ENCODE results near the gene KRT83. TPM values are rescaled to one million over a fixed set of nuclear protein-coding genes. Genes with fewer than 3 reads are reported as not detected.

Gene KRT83
- total and polyA plus RNA-seq, 8 donors = not detected

DNA sequence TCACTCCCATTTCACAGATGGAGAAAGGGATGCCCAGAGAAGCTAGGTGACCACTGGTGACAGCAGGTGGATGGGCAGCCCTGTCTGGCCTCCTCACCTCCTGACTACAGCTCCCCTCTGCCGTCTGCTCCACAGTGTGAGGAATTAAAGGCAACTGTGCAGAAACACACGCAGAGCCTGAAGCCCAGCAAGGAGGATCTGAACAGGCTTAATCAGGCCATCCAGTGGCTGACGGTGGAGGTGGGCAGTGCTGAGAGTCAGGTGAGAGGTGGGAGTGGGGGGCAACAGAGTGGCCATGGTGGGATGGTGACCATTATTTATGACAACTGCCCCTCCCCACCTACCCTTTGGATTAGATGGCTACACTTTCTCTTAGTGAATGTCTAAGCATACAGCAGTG, 45.5 kb downstream of the KRT83 start:
- 84 to 85% methylated on average over 3 of the region's 3 CpGs for WGBS, 2 donors
- FAIRE-seq (no peak), DNase-seq (peak in 1 of 6 donors; percentile 2), ATAC-seq (no peak)
- Histone ChIP-seq H3K27ac (no peak overlapping the region), H3K27me3 (no peaks in the 10 kb centered on the region), H3K4me3 (no peak overlapping the region), H3K36me3 (no peaks in the 10 kb centered on the region), H3K4me1 (peaks cover 0 to 12% (median 4%) of the 10 kb centered on the region in 3 donors), H3K9me3 (no peaks in the 10 kb centered on the region)
- TF ChIP-seq CTCF (IDR thresholded peaks at IDR 0.05) = no peak
- intact Hi-C loops (cut with DNase I) = loop anchor here in 1 of 3 donors (10.0 kb wide), 1 partner anchor 61 kb away; no protein-coding TSS in a partner anchor

- no peak within 1 kb of the TSS for H3K4me3 ChIP-seq
- no peak for TF ChIP-seq CTCF (IDR thresholded peaks at IDR 0.05)
- H3K27ac ChIP-seq = no peak within 1 kb of the TSS
- no peaks in the 10 kb centered on the region for H3K36me3 ChIP-seq
- H3K9me3 ChIP-seq = no peaks in the 10 kb centered on the region
- no peak for ATAC-seq
- H3K27me3 ChIP-seq = no peaks in the 10 kb centered on the region
- peak in 2 of 6 donors; percentile 6 for DNase-seq
- intact Hi-C loops (cut with DNase I) = loop anchor here in 1 of 3 donors (10.0 kb wide), 1 partner anchor 60 kb away; no protein-coding TSS in a partner anchor
- FAIRE-seq = no peak
- WGBS, 2 donors = 70 to 86% methylated on average over 3 of the region's 3 CpGs
- peaks cover 0 to 4% (median 0%) of the 10 kb centered on the region in 3 donors for H3K4me1 ChIP-seq
Observed at GRCh38 chr12:52274521-52275120, 46.6 kb downstream of the KRT83 start, which contains the start of gene KRT86. TSS of gene KRT86 (plus strand) at chr12:52274645. CDS start at chr12:52301917, 27,272 bp downstream.

- H3K9me3 ChIP-seq = no peaks in the 10 kb centered on the region
- no peak overlapping the region for H3K27ac ChIP-seq
- TF ChIP-seq CTCF (IDR thresholded peaks at IDR 0.05) = no peak
- H3K4me3 ChIP-seq = no peak overlapping the region
- no peaks in the 10 kb centered on the region for H3K4me1 ChIP-seq
- DNase-seq (no peak), FAIRE-seq (no peak), ATAC-seq (no peak)
- no peaks in the 10 kb centered on the region for H3K36me3 ChIP-seq
- intact Hi-C loops (cut with DNase I) = loop anchor here in 1 of 3 donors (10.0 kb wide), 1 partner anchor 56 kb away; no protein-coding TSS in a partner anchor
- H3K27me3 ChIP-seq = no peaks in the 10 kb centered on the region
- 88 to 92% methylated on average over 1 of the region's 1 CpG for WGBS, 2 donors
Observed at GRCh38 chr12:52271158-52271557, 50.0 kb downstream of the KRT83 start.

DNA sequence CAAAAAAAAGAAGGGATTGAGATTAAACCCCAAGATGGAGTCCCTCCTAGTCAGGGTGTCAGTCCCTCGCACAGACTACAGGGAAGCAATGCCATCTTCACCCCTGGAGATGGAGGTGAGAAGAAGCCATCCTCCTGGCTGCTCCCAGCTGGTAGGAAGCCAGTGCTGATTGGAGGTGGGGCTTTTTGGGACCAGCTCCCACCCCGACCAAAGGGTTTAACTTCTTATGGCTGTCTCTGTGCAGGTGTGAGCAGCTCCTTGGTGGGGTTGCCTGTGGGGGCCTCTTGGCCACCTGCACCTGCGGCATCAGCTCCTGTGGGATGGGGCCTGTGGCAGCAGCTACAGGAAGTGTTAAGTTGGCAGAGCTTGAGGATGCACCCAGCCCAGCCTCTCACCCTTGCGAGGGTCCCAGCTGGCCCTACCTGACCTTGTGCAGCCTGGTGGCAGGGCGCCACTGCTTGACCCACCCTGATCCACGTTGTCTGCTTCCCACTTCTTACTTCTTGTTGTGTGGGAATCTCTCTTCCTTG, 50.6 kb downstream of the KRT83 start:
- Histone ChIP-seq H3K36me3 (no peaks in the 10 kb centered on the region), H3K27ac (no peak overlapping the region), H3K27me3 (no peaks in the 10 kb centered on the region), H3K4me3 (no peak overlapping the region), H3K9me3 (no peaks in the 10 kb centered on the region), H3K4me1 (no peaks in the 10 kb centered on the region)
- DNase-seq (peak in 1 of 6 donors; percentile 7), FAIRE-seq (no peak), ATAC-seq (no peak)
- TF ChIP-seq CTCF (IDR thresholded peaks at IDR 0.05) = no peak
- WGBS, 2 donors = 88 to 91% methylated on average over 6 of the region's 6 CpGs
- intact Hi-C loops (cut with DNase I) = loop anchor here in 1 of 3 donors (10.0 kb wide), 1 partner anchor 56 kb away; no protein-coding TSS in a partner anchor

- no peak for FAIRE-seq
- 77 to 87% methylated on average over 2 of the region's 2 CpGs for WGBS, 2 donors
- H3K4me1 ChIP-seq = peaks cover 0 to 4% (median 0%) of the 10 kb centered on the region in 3 donors
- no peaks in the 10 kb centered on the region for H3K36me3 ChIP-seq
- DNase-seq = no peak
- H3K27ac ChIP-seq = no peak overlapping the region
- intact Hi-C loops (cut with DNase I) = no loop called here
- H3K4me3 ChIP-seq = no peak overlapping the region
- no peaks in the 10 kb centered on the region for H3K9me3 ChIP-seq
- no peak for TF ChIP-seq CTCF (IDR thresholded peaks at IDR 0.05)
- H3K27me3 ChIP-seq = no peaks in the 10 kb centered on the region
- ATAC-seq = no peak
Observed at GRCh38 chr12:52268212-52268611, 53.0 kb downstream of the KRT83 start.
